H1 (cell line): Measurements from ENCODE around the gene PDGFD. TPM values are rescaled to one million over a fixed set of nuclear protein-coding genes. Genes with fewer than 3 reads are reported as not detected.

Experiments
- CTCF ChIA-PET: fragments of 300-600 bp; sonication (Branson Sonifier 250); formaldehyde crosslinking; loops from one replicate; lab custom pipeline; 2021; ENCODE audit not compliant: partially characterized antibody; lab: Charles Lee
- POLR2A ChIA-PET: fragments of 300-600 bp; sonication (Branson Sonifier 250); formaldehyde crosslinking; loops from one replicate; lab custom pipeline; 2021; ENCODE audit warnings: inconsistent platforms; ENCODE audit not compliant: partially characterized antibody; lab: Charles Lee
- DNase-seq, 2 experiments: peaks; one replicate each; pipeline versions ENCODE4 v3.0.0 to v3.0.0-alpha.2; 2010 to 2022; ENCODE audit warnings: low spot score in 2 of 2, low read depth in 1 of 2, mixed read lengths in 1 of 2
- FAIRE-seq: peaks from 2 replicates; lab custom pipeline; 2011; peaks lifted over from hg19 to GRCh38; lab: Jason Lieb, UNC
- H2AFZ ChIP-seq: 2 replicates; pipeline ENCODE4 v1.8.1; 2012; ENCODE audit warnings: low read length, inconsistent platforms
- H2AK5ac ChIP-seq: 2 replicates; pipeline ENCODE4 v1.6.1; 2013; ENCODE audit warnings: low read depth, low read length
- H2BK120ac ChIP-seq: replicated peaks from 2 replicates; pipeline ENCODE3; 2013; ENCODE audit warnings: low read depth, low read length, inconsistent platforms
- H2BK12ac ChIP-seq: 2 replicates; pipeline ENCODE4 v1.6.1; 2013; ENCODE audit warnings: low read depth, low read length
- H2BK15ac ChIP-seq: 2 replicates; pipeline ENCODE4 v1.6.1; 2013; ENCODE audit warnings: low read length
- H2BK20ac ChIP-seq: 2 replicates; pipeline ENCODE4 v1.6.1; 2013; ENCODE audit warnings: low read length
- H2BK5ac ChIP-seq: 2 replicates; pipeline ENCODE4 v1.6.1; 2013; ENCODE audit warnings: low read depth, low read length
- H3K14ac ChIP-seq: 2 replicates; pipeline ENCODE4 v1.6.1; 2013; ENCODE audit warnings: inconsistent platforms; ENCODE audit not compliant: insufficient read length
- H3K18ac ChIP-seq: 2 replicates; pipeline ENCODE4 v1.6.1; 2013; ENCODE audit warnings: low read length; ENCODE audit errors: extremely low read depth
- H3K23ac ChIP-seq: 2 replicates; pipeline ENCODE4 v1.6.1; 2013; ENCODE audit warnings: inconsistent platforms; ENCODE audit not compliant: insufficient read length
- H3K23me2 ChIP-seq: 2 replicates; pipeline ENCODE4 v1.6.1; 2013; ENCODE audit warnings: low read depth, low read length
- H3K27ac ChIP-seq: 2 replicates; pipeline ENCODE4 v1.6.1; 2011; ENCODE audit warnings: low read depth, low read length, inconsistent platforms
- H3K27me3 ChIP-seq, 4 experiments: replicated peaks in 1 of 4; 1 replicate in 1 of 4; 2 replicates in 3 of 4; pipeline versions ENCODE4 v1.6.1 to v1.8.1; 2011 to 2013; ENCODE audit warnings: low read length in 3 of 4, mild to moderate bottlenecking in 3 of 4, inconsistent platforms in 2 of 4, mixed read lengths in 2 of 4, moderate library complexity in 1 of 4; ENCODE audit not compliant: control insufficient read depth in 3 of 4, insufficient read depth in 3 of 4; ENCODE audit errors: extremely low read depth in 1 of 4
- H3K36me3 ChIP-seq, 4 experiments: 2 replicates each; pipeline versions ENCODE4 v1.6.1 to v1.8.1; 2011 to 2013; ENCODE audit warnings: mild to moderate bottlenecking in 4 of 4, low read length in 3 of 4, moderate library complexity in 2 of 4, control low read depth in 1 of 4, inconsistent platforms in 1 of 4; ENCODE audit not compliant: insufficient read depth in 4 of 4, control insufficient read depth in 2 of 4
- H3K4ac ChIP-seq: replicated peaks from 2 replicates; pipeline ENCODE3; 2013; ENCODE audit warnings: low read length, low read depth, mixed read lengths, inconsistent platforms; ENCODE audit not compliant: insufficient read length
- H3K4me1 ChIP-seq, 4 experiments: replicated peaks in 1 of 4; 1 replicate in 1 of 4; 2 replicates in 3 of 4; pipeline versions ENCODE4 v1.6.1 to v1.8.1; 2011 to 2013; ENCODE audit warnings: low read length in 3 of 4, inconsistent platforms in 2 of 4, mixed read lengths in 1 of 4; ENCODE audit not compliant: insufficient read depth in 4 of 4, control insufficient read depth in 3 of 4
- H3K4me2 ChIP-seq, 2 experiments: 2 replicates each; pipeline versions ENCODE4 v1.6.1 to v1.8.1; 2011 to 2013; ENCODE audit warnings: low read depth in 2 of 2, low read length in 2 of 2, control low read depth in 1 of 2, inconsistent platforms in 1 of 2, mild to moderate bottlenecking in 1 of 2; ENCODE audit not compliant: insufficient read depth in 1 of 2
- H3K4me3 ChIP-seq, 4 experiments: fragments of 200-600, 300-600 bp in 1 of 4; sonication (generic), shearing (Covaris generic), sonication (Bioruptor Twin) in 1 of 4; 2 replicates each; pipeline versions ENCODE4 v1.5.1 to v1.8.1; 2011 to 2016; ENCODE audit warnings: low read length in 4 of 4, low read depth in 3 of 4, control low read depth in 2 of 4, inconsistent platforms in 2 of 4, mild to moderate bottlenecking in 2 of 4, mixed read lengths in 1 of 4, moderate library complexity in 1 of 4; ENCODE audit not compliant: insufficient read depth in 2 of 4; ENCODE audit errors: extremely low read depth in 1 of 4
- H3K56ac ChIP-seq: replicated peaks from 2 replicates; pipeline ENCODE3; 2013; ENCODE audit warnings: low read depth, mild to moderate bottlenecking, mixed read lengths, low read length, inconsistent platforms; ENCODE audit not compliant: insufficient read length
- H3K79me1 ChIP-seq: 2 replicates; pipeline ENCODE4 v1.6.1; 2013; ENCODE audit warnings: low read depth, low read length, control low read depth
- H3K79me2 ChIP-seq, 2 experiments: 2 replicates each; pipeline versions ENCODE4 v1.6.1 to v1.8.1; 2012 to 2013; ENCODE audit warnings: low read length in 2 of 2, mild to moderate bottlenecking in 2 of 2, inconsistent platforms in 1 of 2; ENCODE audit not compliant: insufficient read depth in 2 of 2, control insufficient read depth in 1 of 2
- H3K9ac ChIP-seq, 4 experiments: replicated peaks in 1 of 4; 1 replicate in 1 of 4; 2 replicates in 3 of 4; pipeline versions ENCODE4 v1.6.1 to v1.8.1; 2011 to 2013; ENCODE audit warnings: low read depth in 3 of 4, low read length in 3 of 4, control low read depth in 2 of 4, mild to moderate bottlenecking in 2 of 4, moderate library complexity in 2 of 4, inconsistent platforms in 1 of 4; ENCODE audit errors: extremely low read depth in 1 of 4
- H3K9me3 ChIP-seq, 2 experiments: 2 replicates each; pipeline versions ENCODE4 v1.6.1 to v1.8.1; 2012 to 2013; ENCODE audit warnings: mild to moderate bottlenecking in 2 of 2, moderate library complexity in 2 of 2, control low read depth in 1 of 2, inconsistent platforms in 1 of 2, low read depth in 1 of 2, low read length in 1 of 2, mixed read lengths in 1 of 2; ENCODE audit not compliant: insufficient read depth in 2 of 2
- H4K20me1 ChIP-seq, 2 experiments: replicated peaks in 1 of 2; 2 replicates each; pipeline versions ENCODE3 to v1.8.1; 2011 to 2013; ENCODE audit warnings: inconsistent platforms in 2 of 2, low read length in 2 of 2, mild to moderate bottlenecking in 1 of 2; ENCODE audit not compliant: insufficient read depth in 2 of 2, control insufficient read depth in 1 of 2
- H4K5ac ChIP-seq: 2 replicates; pipeline ENCODE4 v1.6.1; 2013; ENCODE audit warnings: low read length, low read depth, mixed read lengths, inconsistent platforms; ENCODE audit not compliant: insufficient read length
- H4K8ac ChIP-seq: 2 replicates; pipeline ENCODE4 v1.8.0; 2013; ENCODE audit warnings: mild to moderate bottlenecking, moderate library complexity, low read length, inconsistent platforms; ENCODE audit not compliant: insufficient read depth; ENCODE audit errors: extremely low read depth
- H4K91ac ChIP-seq: replicated peaks from 2 replicates; pipeline ENCODE3; 2013; ENCODE audit warnings: low read length, mixed read lengths, inconsistent platforms; ENCODE audit not compliant: insufficient read length
- ASH2L ChIP-seq: fragments of 200-600, 300-600 bp; sonication (generic); IDR thresholded peaks from one replicate; pipeline ENCODE4 v1.7.1; 2017; ENCODE audit warnings: low read length
- HDAC2 ChIP-seq, 2 experiments: fragments of 300-600 bp in 1 of 2; sonication (generic) in 1 of 2; IDR thresholded peaks; 2 replicates each; pipeline ENCODE4 v1.6.1; 2011 to 2012; ENCODE audit warnings: low read depth in 2 of 2, low read length in 2 of 2, mild to moderate bottlenecking in 2 of 2, moderate library complexity in 2 of 2, borderline replicate concordance in 1 of 2, inconsistent platforms in 1 of 2
- JUN ChIP-seq: IDR thresholded peaks from 2 replicates; pipeline ENCODE4 v1.6.1; 2011; ENCODE audit warnings: low read depth, mild to moderate bottlenecking, improper control_type of control experiment, low read length
- KDM1A ChIP-seq: fragments of 200-600, 300-600 bp; sonication (generic); IDR thresholded peaks from 2 replicates; pipeline ENCODE4 v1.7.1; 2016; ENCODE audit warnings: mild to moderate bottlenecking, low read length, borderline replicate concordance
- WGBS, 2 experiments: shearing (Covaris generic) in 1 of 2; methylation state at CpG; one replicate each; pipeline versions ENCODE4 v1.1.6 to v1.1.7; 2013 to 2015; ENCODE audit warnings: low lambda C conversion rate in 2 of 2, mixed read lengths in 2 of 2, inconsistent platforms in 1 of 2, low coverage in 1 of 2, missing lambda C conversion rate in 1 of 2; ENCODE audit not compliant: insufficient replicate concordance in 2 of 2, insufficient coverage in 1 of 2, insufficient read length in 1 of 2; ENCODE audit errors: extremely low coverage in 1 of 2, missing lambda C conversion rate in 1 of 2; 5-methylcytosine and 5-hydroxymethylcytosine counted together
- polyA plus RNA-seq, 7 experiments: library from polyadenylated mRNA; depleted of rRNA in 3 of 7; stranded (reverse) in 5 of 7; unstranded in 2 of 7; fragments of >200 nt in 5 of 7; fragments of 200-250 nt in 2 of 7; gene quantifications; 1 replicate in 5 of 7; 2 replicates in 1 of 7; 4 replicates in 1 of 7; pipeline versions ENCODE4 v1.2.1 to v1.2.3, GENCODE V29; 2011 to 2013; ENCODE audit warnings: missing spikeins in 2 of 7, mixed read lengths in 2 of 7
- total RNA-seq: library from RNA; stranded (reverse); fragmentation: NEBNext Ultra II Directional; extraction: Animal tissue kit (Norgen Biotek cat#: 25700); gene quantifications from 2 replicates; pipeline ENCODE4 v1.2.1, GENCODE V29; 2021

The PDGFD gene
- total and polyA plus RNA-seq, 2 of the 8 experiments (the other 6 are each of a cell fraction or from before 2014, with no cell fraction given) = 1.1 to 3.9 TPM

- Histone ChIP-seq H3K4me1 (no peaks in the 10 kb centered on the region), H2BK5ac (no peak overlapping the region), H3K9ac (no peak overlapping the region), H2BK120ac (no peak overlapping the region), H3K79me2 (no peaks in the 10 kb centered on the region), H2AFZ (no peak overlapping the region), H4K5ac (no peak overlapping the region), H3K79me1 (no peaks in the 10 kb centered on the region), H3K18ac (no peak overlapping the region), H3K4me2 (no peak overlapping the region), H2BK12ac (no peak overlapping the region), H3K23ac (no peak overlapping the region), H4K8ac (no peak overlapping the region), H3K4ac (no peak overlapping the region), H3K27me3 (no peaks in the 10 kb centered on the region), H2BK15ac (no peak overlapping the region), H3K4me3 (no peak overlapping the region), H3K14ac (no peak overlapping the region), H3K9me3 (no peaks in the 10 kb centered on the region), H2BK20ac (no peak overlapping the region), H3K23me2 (no peaks in the 10 kb centered on the region), H3K36me3 (no peaks in the 10 kb centered on the region), H4K20me1 (no peaks in the 10 kb centered on the region), H3K56ac (no peak overlapping the region), H3K27ac (no peak overlapping the region), H2AK5ac (no peak overlapping the region), H4K91ac (no peak overlapping the region)
- no peak for DNase-seq
- 75% methylated on average over 5 of the region's 5 CpGs; no CpG with 5 or more reads in 1 of the 2 experiments for WGBS, 2 experiments
- CTCF ChIA-PET = interaction anchor here (0.6 kb wide), 1 partner anchor 1225 kb away, joined by 5 read pairs; no protein-coding TSS in a partner anchor
- POLR2A ChIA-PET = no interaction called here
- FAIRE-seq = no peak
- TF ChIP-seq ASH2L (no peak), JUN (no peak), HDAC2 (IDR thresholded peaks at IDR 0.05; ENCODE audit: borderline replicate concordance in 1 of 2, low read depth in 2 of 2, low read length in 2 of 2) (no peak), KDM1A (no peak)
These were observed 77.3 kb downstream of the PDGFD start for GRCh38 chr11:104086621-104087020.
